H9 (cell line): Measurements from ENCODE around the gene CYP1B1. TPM values are rescaled to one million over a fixed set of nuclear protein-coding genes. Genes with fewer than 3 reads are reported as not detected.

Experiments
- DNase-seq: peaks from one replicate; pipeline ENCODE4 v3.0.0-alpha.2; 2017
- H2AFZ ChIP-seq: one replicate; pipeline ENCODE4 v1.6.1; 2013; ENCODE audit warnings: mild to moderate bottlenecking, low read length, control low read depth, moderate library complexity
- H2AK5ac ChIP-seq: 2 replicates; pipeline ENCODE4 v1.6.1; 2013; ENCODE audit warnings: low read length, control low read depth, mixed read lengths; ENCODE audit not compliant: insufficient read length
- H2BK120ac ChIP-seq: one replicate; pipeline ENCODE4 v1.6.1; 2013; ENCODE audit warnings: low read depth, mild to moderate bottlenecking, low read length, control low read depth, inconsistent platforms; ENCODE audit not compliant: poor library complexity, severe bottlenecking
- H2BK12ac ChIP-seq: 2 replicates; pipeline ENCODE4 v1.6.1; 2013; ENCODE audit warnings: low read length, control low read depth, mixed read lengths, low read depth; ENCODE audit not compliant: insufficient read length
- H2BK15ac ChIP-seq: 2 replicates; pipeline ENCODE4 v1.6.1; 2013; ENCODE audit warnings: low read depth, low read length, control low read depth
- H2BK20ac ChIP-seq: one replicate; pipeline ENCODE4 v1.6.1; 2013; ENCODE audit warnings: low read depth, mild to moderate bottlenecking, low read length, control low read depth, inconsistent platforms; ENCODE audit not compliant: poor library complexity, severe bottlenecking
- H2BK5ac ChIP-seq: 2 replicates; pipeline ENCODE4 v1.6.1; 2013; ENCODE audit warnings: low read length, control low read depth, mixed read lengths; ENCODE audit not compliant: insufficient read length
- H3K14ac ChIP-seq: 2 replicates; pipeline ENCODE4 v1.6.1; 2013; ENCODE audit warnings: low read length, control low read depth; ENCODE audit not compliant: insufficient read depth
- H3K18ac ChIP-seq: 2 replicates; pipeline ENCODE4 v1.6.1; 2013; ENCODE audit warnings: low read depth, mild to moderate bottlenecking, mixed read lengths, low read length, control low read depth; ENCODE audit not compliant: insufficient read length
- H3K23ac ChIP-seq: 2 replicates; pipeline ENCODE4 v1.6.1; 2013; ENCODE audit warnings: low read length, control low read depth, mixed read lengths, low read depth; ENCODE audit not compliant: insufficient read length
- H3K23me2 ChIP-seq: 2 replicates; pipeline ENCODE4 v1.6.1; 2013; ENCODE audit warnings: low read depth, mild to moderate bottlenecking, mixed read lengths, low read length, control low read depth; ENCODE audit not compliant: insufficient read length, poor library complexity, severe bottlenecking
- H3K27ac ChIP-seq: 2 replicates; pipeline ENCODE4 v1.5.1; 2013; ENCODE audit warnings: low read length, control low read depth, mixed read lengths, low read depth; ENCODE audit not compliant: insufficient read length
- H3K27me3 ChIP-seq: 2 replicates; pipeline ENCODE4 v1.6.1; 2013; ENCODE audit warnings: low read length, control low read depth, inconsistent platforms; ENCODE audit not compliant: insufficient read depth
- H3K4ac ChIP-seq: 2 replicates; pipeline ENCODE4 v1.6.1; 2013; ENCODE audit warnings: low read depth, mild to moderate bottlenecking, control low read depth, inconsistent platforms, low read length, moderate library complexity
- H3K4me1 ChIP-seq: 2 replicates; pipeline ENCODE4 v1.6.1; 2013; ENCODE audit warnings: low read length, control low read depth, inconsistent platforms; ENCODE audit not compliant: insufficient read depth
- H3K4me2 ChIP-seq: 2 replicates; pipeline ENCODE4 v1.6.1; 2013; ENCODE audit warnings: low read length, control low read depth, mixed read lengths; ENCODE audit not compliant: insufficient read length, insufficient read depth
- H3K56ac ChIP-seq: 2 replicates; pipeline ENCODE4 v1.6.1; 2013; ENCODE audit warnings: low read depth, mild to moderate bottlenecking, mixed read lengths, low read length, control low read depth; ENCODE audit not compliant: insufficient read length
- H3K79me1 ChIP-seq: 2 replicates; pipeline ENCODE4 v1.6.1; 2013; ENCODE audit warnings: low read depth, mild to moderate bottlenecking, moderate library complexity, low read length, control low read depth, inconsistent platforms; ENCODE audit not compliant: insufficient read depth, poor library complexity, severe bottlenecking
- H3K79me2 ChIP-seq: 2 replicates; pipeline ENCODE4 v1.6.1; 2013; ENCODE audit warnings: low read length, control low read depth, inconsistent platforms; ENCODE audit not compliant: insufficient read depth
- H3K9ac ChIP-seq: 2 replicates; pipeline ENCODE4 v1.6.1; 2013; ENCODE audit warnings: low read length, control low read depth, mixed read lengths; ENCODE audit not compliant: insufficient read length; ENCODE audit errors: extremely low read depth
- H3K9me3 ChIP-seq: one replicate; pipeline ENCODE4 v1.6.1; 2013; ENCODE audit warnings: low read depth, low read length, inconsistent platforms; ENCODE audit not compliant: control insufficient read depth
- H3T11ph ChIP-seq: one replicate; pipeline ENCODE4 v1.6.1; 2013; ENCODE audit warnings: mild to moderate bottlenecking, low read length, control low read depth, inconsistent platforms
- H4K20me1 ChIP-seq: one replicate; pipeline ENCODE4 v1.6.1; 2013; ENCODE audit not compliant: control insufficient read depth, insufficient read length, insufficient read depth
- H4K5ac ChIP-seq: 2 replicates; pipeline ENCODE4 v1.6.1; 2013; ENCODE audit warnings: low read depth, mild to moderate bottlenecking, mixed read lengths, low read length, control low read depth; ENCODE audit not compliant: insufficient read length
- H4K8ac ChIP-seq: replicated peaks from 2 replicates; pipeline ENCODE4 v1.6.1; 2013; ENCODE audit warnings: low read length, control low read depth, mixed read lengths, low read depth; ENCODE audit not compliant: insufficient read length
- H4K91ac ChIP-seq: 2 replicates; pipeline ENCODE4 v1.6.1; 2013; ENCODE audit warnings: low read depth, mild to moderate bottlenecking, moderate library complexity, mixed read lengths, low read length, control low read depth; ENCODE audit not compliant: insufficient read length
- H3K27ac Mint-ChIP-seq, 3 experiments: 2 replicates in 2 of 3; 3 replicates in 1 of 3; pipeline ENCODE4 v1.8.0; 2020 to 2021; ENCODE audit warnings: mixed read lengths in 3 of 3, mild to moderate bottlenecking in 1 of 3, moderate library complexity in 1 of 3
- H3K27me3 Mint-ChIP-seq: 2 replicates; pipeline ENCODE4 v1.8.0; 2021; ENCODE audit warnings: low read depth, mild to moderate bottlenecking, moderate library complexity, mixed read lengths
- H3K36me3 Mint-ChIP-seq, 3 experiments: 2 replicates in 2 of 3; 3 replicates in 1 of 3; pipeline ENCODE4 v1.8.0; 2020 to 2021; ENCODE audit warnings: low read depth in 3 of 3, mixed read lengths in 3 of 3; ENCODE audit not compliant: insufficient read depth in 1 of 3
- H3K4me1 Mint-ChIP-seq, 2 experiments: 2 replicates each; pipeline ENCODE4 v1.8.0; 2020; ENCODE audit warnings: mixed read lengths in 2 of 2
- H3K4me3 Mint-ChIP-seq, 2 experiments: 2 replicates in 1 of 2; 3 replicates in 1 of 2; pipeline ENCODE4 v1.8.0; 2020 to 2021; ENCODE audit warnings: mild to moderate bottlenecking in 2 of 2, mixed read lengths in 2 of 2, moderate library complexity in 1 of 2
- H3K9me3 Mint-ChIP-seq, 2 experiments: 2 replicates in 1 of 2; 3 replicates in 1 of 2; pipeline ENCODE4 v1.8.0; 2020; ENCODE audit warnings: mild to moderate bottlenecking in 2 of 2, mixed read lengths in 2 of 2, moderate library complexity in 1 of 2
- WGBS: extraction: QIAGEN DNeasy Blood & Tissue Kit; methylation state at CpG from one replicate; pipeline ENCODE4 v1.1.7; 2013; ENCODE audit warnings: missing lambda C conversion rate, low lambda C conversion rate, mixed read lengths; ENCODE audit not compliant: insufficient read length; ENCODE audit errors: extremely low coverage; 5-methylcytosine and 5-hydroxymethylcytosine counted together
- total RNA-seq: library from RNA; stranded (reverse); gene quantifications from 2 replicates; pipeline ENCODE4 v1.2.1, GENCODE V29; 2021
- TF ChIP-seq, protein P1 (sequence below): fragments of 200-600 bp; sonication (generic); conservative IDR thresholded peaks from 3 replicates; pipeline ENCODE4 v1.8.0; 2021; ENCODE audit warnings: antibody characterized with exemption, mild to moderate bottlenecking

The CYP1B1 gene
- total RNA-seq, 1 experiment from 2014 or later: 2.7 TPM

DNA sequence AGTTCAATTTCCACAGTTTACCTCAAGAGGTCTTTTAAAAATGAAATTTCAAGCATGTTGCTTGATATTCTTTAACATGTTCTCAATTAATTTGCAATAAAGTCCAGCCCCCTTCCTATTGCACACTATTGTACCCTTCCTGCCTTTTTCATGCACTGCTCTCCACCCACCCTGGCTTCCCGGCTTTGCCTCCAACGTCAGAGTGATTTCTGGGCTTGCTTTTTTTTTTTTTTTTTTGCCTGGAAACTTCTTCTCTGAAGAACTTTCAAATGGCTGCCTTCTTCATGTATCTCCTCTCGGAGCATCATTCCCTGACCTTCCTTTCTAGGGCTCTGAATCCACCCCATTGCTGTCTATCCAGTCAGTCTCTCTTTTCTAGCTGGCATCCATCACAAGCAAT is 24.4 kb upstream of the CYP1B1 start:
- TF ChIP-seq, protein P1, sequence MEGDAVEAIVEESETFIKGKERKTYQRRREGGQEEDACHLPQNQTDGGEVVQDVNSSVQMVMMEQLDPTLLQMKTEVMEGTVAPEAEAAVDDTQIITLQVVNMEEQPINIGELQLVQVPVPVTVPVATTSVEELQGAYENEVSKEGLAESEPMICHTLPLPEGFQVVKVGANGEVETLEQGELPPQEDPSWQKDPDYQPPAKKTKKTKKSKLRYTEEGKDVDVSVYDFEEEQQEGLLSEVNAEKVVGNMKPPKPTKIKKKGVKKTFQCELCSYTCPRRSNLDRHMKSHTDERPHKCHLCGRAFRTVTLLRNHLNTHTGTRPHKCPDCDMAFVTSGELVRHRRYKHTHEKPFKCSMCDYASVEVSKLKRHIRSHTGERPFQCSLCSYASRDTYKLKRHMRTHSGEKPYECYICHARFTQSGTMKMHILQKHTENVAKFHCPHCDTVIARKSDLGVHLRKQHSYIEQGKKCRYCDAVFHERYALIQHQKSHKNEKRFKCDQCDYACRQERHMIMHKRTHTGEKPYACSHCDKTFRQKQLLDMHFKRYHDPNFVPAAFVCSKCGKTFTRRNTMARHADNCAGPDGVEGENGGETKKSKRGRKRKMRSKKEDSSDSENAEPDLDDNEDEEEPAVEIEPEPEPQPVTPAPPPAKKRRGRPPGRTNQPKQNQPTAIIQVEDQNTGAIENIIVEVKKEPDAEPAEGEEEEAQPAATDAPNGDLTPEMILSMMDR: no peak
- no peak overlapping the region for H2BK20ac ChIP-seq
- Mint-ChIP-seq H3K27ac (no peak overlapping the region), H3K4me1 (peaks cover 56 to 70% of the 10 kb centered on the region in 2 experiments), H3K27me3 (peaks cover 45% of the 10 kb centered on the region), H3K36me3 (peaks cover 0 to 7% (median 2%) of the 10 kb centered on the region in 3 experiments; a peak in 3 of 7 replicates), H3K9me3 (peaks cover 2 to 8% of the 10 kb centered on the region in 2 experiments; a peak in 3 of 5 replicates), H3K4me3 (no peak overlapping the region)
- H3T11ph ChIP-seq: no peak overlapping the region
- no peak overlapping the region for H3K9ac ChIP-seq
- H3K23ac ChIP-seq: no peak overlapping the region
- H2BK5ac ChIP-seq: no peak overlapping the region
- H3K4ac ChIP-seq: no peak overlapping the region
- no peak overlapping the region for H3K27ac ChIP-seq
- no peak overlapping the region for H3K56ac ChIP-seq
- H3K9me3 ChIP-seq: no peaks in the 10 kb centered on the region
- DNase-seq: no peak
- H2BK120ac ChIP-seq: no peak overlapping the region
- H3K4me2 ChIP-seq: no peak overlapping the region
- no peaks in the 10 kb centered on the region for H3K79me1 ChIP-seq
- no peak overlapping the region for H2AFZ ChIP-seq
- no CpG with 5 or more reads among the region's 3 CpGs for WGBS
- H2BK15ac ChIP-seq: no peak overlapping the region
- H4K91ac ChIP-seq: no peak overlapping the region
- no peak overlapping the region for H3K18ac ChIP-seq
- no peak overlapping the region for H4K5ac ChIP-seq
- H2BK12ac ChIP-seq: no peak overlapping the region
- no peak overlapping the region for H3K14ac ChIP-seq
- H4K8ac ChIP-seq: no peak overlapping the region
- peaks cover 5% of the 10 kb centered on the region; the same call in 1 of the 2 replicates for H3K27me3 ChIP-seq
- H2AK5ac ChIP-seq: no peak overlapping the region
- no peaks in the 10 kb centered on the region for H4K20me1 ChIP-seq
- H3K79me2 ChIP-seq: no peaks in the 10 kb centered on the region
- H3K23me2 ChIP-seq: peaks cover 3% of the 10 kb centered on the region
- peaks cover 11% of the 10 kb centered on the region; the same call in 1 of the 2 replicates for H3K4me1 ChIP-seq
